ENCODE data around the gene ZKSCAN3. TPM values are rescaled to one million over a fixed set of nuclear protein-coding genes. Genes with fewer than 3 reads are reported as not detected.

Gene ZKSCAN3
- total RNA-seq, result 2.7 and 3.3 TPM in 2 replicates

GRCh38 chr6:28349892-28350737, at the start of gene ZKSCAN3:
TSS of gene ZKSCAN3 (plus strand) at chr6:28349947. CDS start at chr6:28359587, 9,640 bp downstream.

GRCh38 chr6:28335564-28336283, 14.0 kb upstream of the ZKSCAN3 start, which contains the start of gene ZSCAN31:
TSS of gene ZSCAN31 (minus strand) at chr6:28336148. CDS start at chr6:28329683, 6,465 bp downstream.

GRCh38 chr6:28399350-28400121, 49.8 kb downstream of the ZKSCAN3 start, which contains the start of gene ZSCAN12:
TSS of gene ZSCAN12 (minus strand) at chr6:28399747. CDS start at chr6:28398405, 1,342 bp downstream.

Other genes starting within 250 kb of the ZKSCAN3 start
- 1.7 and 1.8 TPM in 2 replicates for gene ZSCAN16, start 225.3 kb upstream of the ZKSCAN3 start, total RNA-seq
- gene ZKSCAN8, start 208.1 kb upstream of the ZKSCAN3 start, total RNA-seq, result 5.2 and 5.5 TPM in 2 replicates
- gene ZSCAN9, start 124.7 kb upstream of the ZKSCAN3 start, total RNA-seq, result 8.1 and 10.4 TPM in 2 replicates
- gene ZKSCAN4, start 97.7 kb upstream of the ZKSCAN3 start, total RNA-seq, result 4.0 and 4.5 TPM in 2 replicates
- 0.89 and 1.3 TPM in 2 replicates for gene NKAPL, start 90.7 kb upstream of the ZKSCAN3 start, total RNA-seq
- gene ZSCAN26, start 82.8 kb upstream of the ZKSCAN3 start, total RNA-seq, result 11.0 and 11.9 TPM in 2 replicates
- gene PGBD1, start 68.4 kb upstream of the ZKSCAN3 start, total RNA-seq, result 5.9 and 7.1 TPM in 2 replicates
- gene ZSCAN31, start 13.8 kb upstream of the ZKSCAN3 start, total RNA-seq, result 0.84 and 0.89 TPM in 2 replicates
- 3.4 and 5.5 TPM in 2 replicates for gene ZSCAN12, start 49.8 kb downstream of the ZKSCAN3 start, total RNA-seq
- gene ZSCAN23, start 93.5 kb downstream of the ZKSCAN3 start, total RNA-seq, result 1.5 and 2.5 TPM in 2 replicates
- gene GPX6, start 165.8 kb downstream of the ZKSCAN3 start, total RNA-seq, result not detected in 2 replicates
- not detected in 2 replicates for gene GPX5, start 175.9 kb downstream of the ZKSCAN3 start, total RNA-seq